HG03558 (cell line): ENCODE measurements around the gene PRKCA.

ENCODE experiments used
- ATAC-seq: cut with Tn5 transposase; IDR thresholded peaks from one replicate; pipeline ENCODE4 v1.9.1; 2021; ENCODE audit warnings: moderate number of reproducible peaks; ENCODE audit not compliant: unreplicated experiment; ENCODE audit errors: extremely low read depth

Gene PRKCA

GRCh38 chr17:66661411-66662256, 359.2 kb downstream of the PRKCA start:
- no peak for ATAC-seq

GRCh38 chr17:66662496-66662895, 360.1 kb downstream of the PRKCA start:
- no peak for ATAC-seq

- ATAC-seq = no peak
These were observed 360.7 kb downstream of the PRKCA start for GRCh38 chr17:66663041-66663606.

- no peak for ATAC-seq
These were observed 361.9 kb downstream of the PRKCA start for GRCh38 chr17:66664336-66664735.

- no peak for ATAC-seq
These were observed 362.8 kb downstream of the PRKCA start for GRCh38 chr17:66665194-66665593.

GRCh38 chr17:66667090-66667489, 364.7 kb downstream of the PRKCA start:
- no peak for ATAC-seq

GRCh38 chr17:66667491-66668030, 365.1 kb downstream of the PRKCA start:
- ATAC-seq = no peak

- ATAC-seq = no peak
These were observed 367.8 kb downstream of the PRKCA start for GRCh38 chr17:66670206-66670605.

- ATAC-seq = no peak
These were observed 368.7 kb downstream of the PRKCA start for GRCh38 chr17:66671156-66671555.

- no peak for ATAC-seq
These were observed 371.4 kb downstream of the PRKCA start for GRCh38 chr17:66673668-66674276.

GRCh38 chr17:66675273-66675990, 373.0 kb downstream of the PRKCA start:
- ATAC-seq = no peak

- no peak for ATAC-seq
These were observed 373.6 kb downstream of the PRKCA start for GRCh38 chr17:66675991-66676371.

- no peak for ATAC-seq
These were observed 374.0 kb downstream of the PRKCA start for GRCh38 chr17:66676421-66676820.

GRCh38 chr17:66677201-66677981, 375.0 kb downstream of the PRKCA start:
- ATAC-seq = no peak

- ATAC-seq = no peak
These were observed 375.6 kb downstream of the PRKCA start for GRCh38 chr17:66678061-66678460.

GRCh38 chr17:66678827-66679226, 376.4 kb downstream of the PRKCA start:
- ATAC-seq = no peak

- no peak for ATAC-seq
These were observed 377.5 kb downstream of the PRKCA start for GRCh38 chr17:66679631-66680517.

GRCh38 chr17:66682283-66682682, 379.9 kb downstream of the PRKCA start:
- ATAC-seq = no peak

- no peak for ATAC-seq
These were observed 381.8 kb downstream of the PRKCA start for GRCh38 chr17:66684261-66684660.
